ENCODE measurements around the gene SLC16A5. TPM values are rescaled to one million over a fixed set of nuclear protein-coding genes. Genes with fewer than 3 reads are reported as not detected.

Gene SLC16A5
- total and polyA plus RNA-seq, 10 of the 15 experiments (the other 5 are each of a cell fraction or from before 2014, with no cell fraction given), result 0.03 to 3.1 (median 0.96) TPM

DNA sequence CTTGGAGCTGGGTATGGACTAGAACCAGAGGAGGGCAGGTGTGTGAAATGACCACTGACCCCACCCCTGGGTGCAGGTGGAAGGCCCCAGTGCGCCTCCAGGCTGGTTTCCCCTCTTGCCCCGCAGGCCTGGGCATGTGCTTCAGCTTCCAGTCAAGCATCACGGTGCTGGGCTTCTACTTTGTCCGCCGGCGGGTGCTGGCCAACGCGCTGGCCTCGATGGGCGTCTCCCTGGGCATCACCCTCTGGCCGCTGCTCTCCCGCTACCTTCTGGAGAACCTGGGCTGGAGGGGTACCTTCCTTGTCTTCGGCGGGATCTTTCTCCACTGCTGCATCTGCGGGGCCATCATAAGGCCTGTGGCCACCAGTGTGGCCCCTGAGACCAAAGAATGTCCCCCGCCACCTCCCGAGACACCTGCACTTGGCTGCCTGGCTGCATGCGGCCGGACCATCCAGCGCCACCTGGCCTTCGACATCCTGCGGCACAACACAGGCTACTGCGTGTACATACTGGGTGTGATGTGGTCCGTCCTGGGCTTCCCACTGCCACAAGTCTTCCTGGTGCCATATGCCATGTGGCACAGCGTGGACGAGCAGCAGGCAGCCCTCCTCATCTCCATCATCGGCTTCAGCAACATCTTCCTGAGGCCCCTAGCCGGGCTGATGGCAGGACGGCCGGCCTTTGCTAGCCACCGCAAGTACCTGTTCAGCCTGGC lies 12.3 kb downstream of the SLC16A5 start:
- no TSS peak for BruUV-seq (replicated peaks)
- RAD21 ChIA-PET (ENCODE audit: unreplicated experiment), result no interaction called here

More for the DNA sequence above, 12.3 kb downstream of the SLC16A5 start:
- Histone ChIP-seq H3K4me1 (ENCODE audit: control insufficient read depth, insufficient read depth, low read length) (peaks cover 4% of the 10 kb centered on the region; the same call in 1 of the 2 replicates), H3K27me3 (replicated peaks in 1 of 2; ENCODE audit: control insufficient read depth in 2 of 2, insufficient read depth in 2 of 2, low read length in 1 of 2) (no peaks in the 10 kb centered on the region), H3K4me2 (ENCODE audit: control insufficient read depth, insufficient read depth) (no peak overlapping the region), H3K9me3 (replicated peaks; ENCODE audit: control insufficient read depth, insufficient read depth, low read length) (no peaks in the 10 kb centered on the region), H2AFZ (ENCODE audit: control insufficient read depth, low read depth, low read length) (no peak overlapping the region), H3K79me2 (ENCODE audit: control insufficient read depth, insufficient read depth, low read length) (no peaks in the 10 kb centered on the region), H3K36me3 (ENCODE audit: control insufficient read depth in 2 of 2, insufficient read depth in 2 of 2, low read length in 1 of 2) (no peaks in the 10 kb centered on the region), H3K9ac (ENCODE audit: control insufficient read depth, insufficient read depth, low read length) (no peak overlapping the region), H3K27ac (ENCODE audit: control insufficient read depth, insufficient read depth) (no peak overlapping the region), H4K20me1 (ENCODE audit: control insufficient read depth, insufficient read depth) (no peaks in the 10 kb centered on the region), H3K4me3 (no peak overlapping the region)
- in situ Hi-C loops (cut with MboI) (no loop called here), intact Hi-C loops (cut with micrococcal nuclease; ENCODE audit: unreplicated experiment) (no loop called here)
- ChIA-PET SMC1A (ENCODE audit: uncharacterized antibody, unreplicated experiment) (interaction anchor here (1.0 to 1.2 kb wide), 3 partner anchors 13 to 100 kb away, joined by 3 read pairs; no protein-coding TSS in a partner anchor), CTCF (interaction anchor here (1.4 to 3.8 kb wide), 3 partner anchors 14 to 102 kb away, joined by 5 to 13 read pairs (median 7); no protein-coding TSS in a partner anchor), POLR2A (no interaction called here)
- TF ChIP-seq FOXK2 (IDR thresholded peaks at IDR 0.05) (no peak), CREB1 (IDR thresholded peaks at IDR 0.05; ENCODE audit: low read depth) (no peak), TCF3 (IDR thresholded peaks at IDR 0.05; ENCODE audit: borderline replicate concordance, insufficient read depth, low read depth, low read length) (no peak), CBX5 (IDR thresholded peaks at IDR 0.05; ENCODE audit: low read depth) (no peak), KAT2A (conservative IDR thresholded peaks at IDR 0.05; ENCODE audit: control insufficient read depth, low read depth, low read length) (no peak), SIN3A (IDR thresholded peaks at IDR 0.05; ENCODE audit: low read depth, low read length) (no peak), MEF2B (IDR thresholded peaks at IDR 0.05; ENCODE audit: partially characterized antibody, poor library complexity, severe bottlenecking) (no peak)
- TF ChIP-seq, protein P1, sequence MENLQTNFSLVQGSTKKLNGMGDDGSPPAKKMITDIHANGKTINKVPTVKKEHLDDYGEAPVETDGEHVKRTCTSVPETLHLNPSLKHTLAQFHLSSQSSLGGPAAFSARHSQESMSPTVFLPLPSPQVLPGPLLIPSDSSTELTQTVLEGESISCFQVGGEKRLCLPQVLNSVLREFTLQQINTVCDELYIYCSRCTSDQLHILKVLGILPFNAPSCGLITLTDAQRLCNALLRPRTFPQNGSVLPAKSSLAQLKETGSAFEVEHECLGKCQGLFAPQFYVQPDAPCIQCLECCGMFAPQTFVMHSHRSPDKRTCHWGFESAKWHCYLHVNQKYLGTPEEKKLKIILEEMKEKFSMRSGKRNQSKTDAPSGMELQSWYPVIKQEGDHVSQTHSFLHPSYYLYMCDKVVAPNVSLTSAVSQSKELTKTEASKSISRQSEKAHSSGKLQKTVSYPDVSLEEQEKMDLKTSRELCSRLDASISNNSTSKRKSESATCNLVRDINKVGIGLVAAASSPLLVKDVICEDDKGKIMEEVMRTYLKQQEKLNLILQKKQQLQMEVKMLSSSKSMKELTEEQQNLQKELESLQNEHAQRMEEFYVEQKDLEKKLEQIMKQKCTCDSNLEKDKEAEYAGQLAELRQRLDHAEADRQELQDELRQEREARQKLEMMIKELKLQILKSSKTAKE (IDR thresholded peaks at IDR 0.05; ENCODE audit: low read depth, poor library complexity, severe bottlenecking), result no peak
- TF ChIP-seq, protein P2, sequence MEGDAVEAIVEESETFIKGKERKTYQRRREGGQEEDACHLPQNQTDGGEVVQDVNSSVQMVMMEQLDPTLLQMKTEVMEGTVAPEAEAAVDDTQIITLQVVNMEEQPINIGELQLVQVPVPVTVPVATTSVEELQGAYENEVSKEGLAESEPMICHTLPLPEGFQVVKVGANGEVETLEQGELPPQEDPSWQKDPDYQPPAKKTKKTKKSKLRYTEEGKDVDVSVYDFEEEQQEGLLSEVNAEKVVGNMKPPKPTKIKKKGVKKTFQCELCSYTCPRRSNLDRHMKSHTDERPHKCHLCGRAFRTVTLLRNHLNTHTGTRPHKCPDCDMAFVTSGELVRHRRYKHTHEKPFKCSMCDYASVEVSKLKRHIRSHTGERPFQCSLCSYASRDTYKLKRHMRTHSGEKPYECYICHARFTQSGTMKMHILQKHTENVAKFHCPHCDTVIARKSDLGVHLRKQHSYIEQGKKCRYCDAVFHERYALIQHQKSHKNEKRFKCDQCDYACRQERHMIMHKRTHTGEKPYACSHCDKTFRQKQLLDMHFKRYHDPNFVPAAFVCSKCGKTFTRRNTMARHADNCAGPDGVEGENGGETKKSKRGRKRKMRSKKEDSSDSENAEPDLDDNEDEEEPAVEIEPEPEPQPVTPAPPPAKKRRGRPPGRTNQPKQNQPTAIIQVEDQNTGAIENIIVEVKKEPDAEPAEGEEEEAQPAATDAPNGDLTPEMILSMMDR (IDR thresholded peaks at IDR 0.05 in 2 of 3, conservative IDR thresholded peaks at IDR 0.05 in 1 of 3; ENCODE audit: control insufficient read depth in 2 of 3, extremely low read depth in 1 of 3, insufficient read depth in 1 of 3, low read depth in 3 of 3, low read length in 3 of 3), result no peak
- TF ChIP-seq, protein P3, sequence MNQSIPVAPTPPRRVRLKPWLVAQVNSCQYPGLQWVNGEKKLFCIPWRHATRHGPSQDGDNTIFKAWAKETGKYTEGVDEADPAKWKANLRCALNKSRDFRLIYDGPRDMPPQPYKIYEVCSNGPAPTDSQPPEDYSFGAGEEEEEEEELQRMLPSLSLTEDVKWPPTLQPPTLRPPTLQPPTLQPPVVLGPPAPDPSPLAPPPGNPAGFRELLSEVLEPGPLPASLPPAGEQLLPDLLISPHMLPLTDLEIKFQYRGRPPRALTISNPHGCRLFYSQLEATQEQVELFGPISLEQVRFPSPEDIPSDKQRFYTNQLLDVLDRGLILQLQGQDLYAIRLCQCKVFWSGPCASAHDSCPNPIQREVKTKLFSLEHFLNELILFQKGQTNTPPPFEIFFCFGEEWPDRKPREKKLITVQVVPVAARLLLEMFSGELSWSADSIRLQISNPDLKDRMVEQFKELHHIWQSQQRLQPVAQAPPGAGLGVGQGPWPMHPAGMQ (IDR thresholded peaks at IDR 0.05; ENCODE audit: borderline replicate concordance), result no peak
- FAIRE-seq (no peak), ATAC-seq (no peak), DNase-seq (ENCODE audit: low read depth, low spot score) (no peak)
- 76% methylated on average over 30 of the region's 31 CpGs for WGBS (ENCODE audit: insufficient coverage, insufficient replicate concordance, low lambda C conversion rate, missing lambda C conversion rate)
